ENCODE results near the gene IFNA16. TPM values are rescaled to one million over a fixed set of nuclear protein-coding genes. Genes with fewer than 3 reads are reported as not detected.
"Not testable (repeated sequence)": the region's sequence is repeated elsewhere in the genome, so short reads cannot be mapped to it uniquely, and the experiment has no call there.

The IFNA16 gene
- not detected in 2 replicates for total RNA-seq
- long read RNA-seq = 0 reads

DNA sequence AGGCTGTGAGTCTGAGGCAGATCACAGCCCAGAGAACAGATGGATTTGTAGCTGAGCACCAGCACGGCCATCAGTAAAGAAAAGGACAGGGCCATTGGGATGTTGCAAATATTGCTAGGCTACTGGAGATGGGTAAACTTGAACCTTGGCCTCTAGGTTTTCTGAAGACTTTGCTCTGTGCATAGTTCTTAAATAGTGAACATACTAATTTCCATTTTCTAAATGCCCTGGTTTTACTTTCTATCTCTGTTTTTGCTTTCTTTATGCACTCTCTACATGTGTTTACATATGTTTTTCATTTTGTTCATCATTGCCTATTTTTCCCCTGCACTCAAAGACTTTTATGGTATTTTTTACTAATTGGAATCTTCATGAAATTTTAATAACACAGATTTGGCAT is at the start of gene IFNA16:
Gene IFNA16, minus strand, starts transcription at position 101 of the 400 bp plus-strand sequence. Its CDS starts 6 bp downstream, at position 95.
- not testable (repeated sequence) for H3K4me3 Mint-ChIP-seq (ENCODE audit: low read depth)

DNA sequence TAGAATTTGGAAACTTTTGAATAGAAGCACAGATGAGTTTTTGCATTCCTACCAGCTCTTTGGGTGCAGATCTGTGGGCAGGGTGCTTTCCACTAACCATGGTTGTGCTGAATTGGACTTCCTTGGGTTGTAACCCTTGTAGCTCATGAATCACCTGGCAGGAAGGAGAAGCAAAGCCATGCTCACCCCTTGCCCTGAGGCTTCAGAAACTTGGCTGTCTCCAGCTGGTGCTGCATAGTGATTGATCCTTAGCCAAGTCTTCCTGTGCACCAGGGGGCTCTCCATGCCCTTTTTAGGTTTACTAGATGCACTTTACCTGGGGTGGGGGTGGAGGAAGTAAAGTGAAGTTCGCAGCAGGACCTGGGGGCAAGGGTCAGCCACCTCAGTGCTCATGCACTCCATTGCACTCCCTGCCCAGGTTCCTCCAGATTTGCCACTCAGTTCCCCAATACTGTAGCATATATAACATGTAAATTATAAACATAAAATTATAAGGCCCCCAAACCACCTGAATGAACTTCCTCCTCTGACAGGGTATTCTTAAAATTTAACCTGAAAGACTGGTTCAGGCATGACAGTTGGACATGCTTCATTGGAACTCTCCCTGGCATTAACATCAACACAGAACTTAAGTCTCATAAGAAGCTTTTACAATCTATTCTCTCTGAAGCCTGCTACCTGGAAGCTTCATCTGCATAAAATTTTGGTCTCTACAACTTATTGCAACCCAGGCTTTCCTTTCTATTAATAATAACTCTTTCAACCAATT is 48.5 kb upstream of the IFNA16 start:
- H3K9me3 Mint-ChIP-seq (ENCODE audit: low read depth) = no peaks in the 10 kb centered on the region
- H3K27me3 Mint-ChIP-seq = peaks cover 81% of the 10 kb centered on the region
- no peaks in the 10 kb centered on the region for H3K36me3 Mint-ChIP-seq (ENCODE audit: insufficient read depth)
- no peak overlapping the region for H3K27ac Mint-ChIP-seq
- no peaks in the 10 kb centered on the region for H3K4me1 Mint-ChIP-seq (ENCODE audit: low read depth)
- TF ChIP-seq, protein P1, sequence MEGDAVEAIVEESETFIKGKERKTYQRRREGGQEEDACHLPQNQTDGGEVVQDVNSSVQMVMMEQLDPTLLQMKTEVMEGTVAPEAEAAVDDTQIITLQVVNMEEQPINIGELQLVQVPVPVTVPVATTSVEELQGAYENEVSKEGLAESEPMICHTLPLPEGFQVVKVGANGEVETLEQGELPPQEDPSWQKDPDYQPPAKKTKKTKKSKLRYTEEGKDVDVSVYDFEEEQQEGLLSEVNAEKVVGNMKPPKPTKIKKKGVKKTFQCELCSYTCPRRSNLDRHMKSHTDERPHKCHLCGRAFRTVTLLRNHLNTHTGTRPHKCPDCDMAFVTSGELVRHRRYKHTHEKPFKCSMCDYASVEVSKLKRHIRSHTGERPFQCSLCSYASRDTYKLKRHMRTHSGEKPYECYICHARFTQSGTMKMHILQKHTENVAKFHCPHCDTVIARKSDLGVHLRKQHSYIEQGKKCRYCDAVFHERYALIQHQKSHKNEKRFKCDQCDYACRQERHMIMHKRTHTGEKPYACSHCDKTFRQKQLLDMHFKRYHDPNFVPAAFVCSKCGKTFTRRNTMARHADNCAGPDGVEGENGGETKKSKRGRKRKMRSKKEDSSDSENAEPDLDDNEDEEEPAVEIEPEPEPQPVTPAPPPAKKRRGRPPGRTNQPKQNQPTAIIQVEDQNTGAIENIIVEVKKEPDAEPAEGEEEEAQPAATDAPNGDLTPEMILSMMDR (IDR thresholded peaks at IDR 0.05; ENCODE audit: unreplicated experiment) = no peak
- DNase-seq (ENCODE audit: low spot score, unreplicated experiment) = no peak
- H3K4me3 Mint-ChIP-seq (ENCODE audit: low read depth) = no peak overlapping the region

More for the DNA sequence above, at the start of gene IFNA16:
- not testable (repeated sequence) for H3K9me3 Mint-ChIP-seq (ENCODE audit: low read depth); DNase-seq (ENCODE audit: low spot score, unreplicated experiment); H3K27ac Mint-ChIP-seq; H3K36me3 Mint-ChIP-seq (ENCODE audit: insufficient read depth); H3K4me1 Mint-ChIP-seq (ENCODE audit: low read depth)
- H3K27me3 Mint-ChIP-seq = peaks cover 20% of the 10 kb centered on the region

DNA sequence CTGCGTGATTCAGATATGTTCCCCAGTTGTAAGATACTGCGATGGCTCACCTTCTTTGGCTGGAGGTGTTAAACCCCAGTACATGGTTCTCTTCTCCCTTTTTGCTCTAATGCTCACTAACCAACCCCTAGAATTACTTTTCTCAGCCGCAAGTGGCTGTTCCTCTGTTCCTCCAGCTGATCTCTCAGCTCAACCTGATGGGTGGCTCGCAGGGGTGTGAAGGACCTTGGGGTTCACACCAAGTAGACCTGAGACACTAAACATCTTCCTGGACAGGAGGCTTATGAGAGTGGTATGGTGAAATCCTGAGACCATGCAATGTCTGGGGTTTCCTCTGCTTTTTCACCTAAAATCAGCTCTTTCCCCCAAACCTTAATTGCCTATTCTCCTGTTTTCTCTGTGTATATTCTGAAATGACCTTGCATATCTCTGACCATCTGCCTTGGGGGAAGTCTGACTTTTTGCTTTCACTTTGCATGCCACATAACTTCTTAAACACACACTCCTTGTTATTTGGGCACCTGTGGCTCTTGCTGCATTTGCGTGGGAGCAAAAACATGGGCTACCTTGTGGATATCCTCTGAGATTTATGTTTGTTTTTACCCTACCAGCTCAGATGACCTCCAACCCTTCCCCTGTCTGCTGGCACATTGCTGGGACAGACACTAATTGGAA is 38.6 kb upstream of the IFNA16 start:
- DNase-seq (ENCODE audit: low spot score, unreplicated experiment) = no peak
- Mint-ChIP-seq H3K9me3 (ENCODE audit: low read depth) (peaks cover 3% of the 10 kb centered on the region), H3K4me1 (ENCODE audit: low read depth) (peaks cover 1% of the 10 kb centered on the region), H3K27ac (no peak overlapping the region), H3K36me3 (ENCODE audit: insufficient read depth) (no peaks in the 10 kb centered on the region), H3K27me3 (peaks cover 67% of the 10 kb centered on the region), H3K4me3 (ENCODE audit: low read depth) (no peak overlapping the region)
- TF ChIP-seq, protein P1 (IDR thresholded peaks at IDR 0.05; ENCODE audit: unreplicated experiment) = no peak

DNA sequence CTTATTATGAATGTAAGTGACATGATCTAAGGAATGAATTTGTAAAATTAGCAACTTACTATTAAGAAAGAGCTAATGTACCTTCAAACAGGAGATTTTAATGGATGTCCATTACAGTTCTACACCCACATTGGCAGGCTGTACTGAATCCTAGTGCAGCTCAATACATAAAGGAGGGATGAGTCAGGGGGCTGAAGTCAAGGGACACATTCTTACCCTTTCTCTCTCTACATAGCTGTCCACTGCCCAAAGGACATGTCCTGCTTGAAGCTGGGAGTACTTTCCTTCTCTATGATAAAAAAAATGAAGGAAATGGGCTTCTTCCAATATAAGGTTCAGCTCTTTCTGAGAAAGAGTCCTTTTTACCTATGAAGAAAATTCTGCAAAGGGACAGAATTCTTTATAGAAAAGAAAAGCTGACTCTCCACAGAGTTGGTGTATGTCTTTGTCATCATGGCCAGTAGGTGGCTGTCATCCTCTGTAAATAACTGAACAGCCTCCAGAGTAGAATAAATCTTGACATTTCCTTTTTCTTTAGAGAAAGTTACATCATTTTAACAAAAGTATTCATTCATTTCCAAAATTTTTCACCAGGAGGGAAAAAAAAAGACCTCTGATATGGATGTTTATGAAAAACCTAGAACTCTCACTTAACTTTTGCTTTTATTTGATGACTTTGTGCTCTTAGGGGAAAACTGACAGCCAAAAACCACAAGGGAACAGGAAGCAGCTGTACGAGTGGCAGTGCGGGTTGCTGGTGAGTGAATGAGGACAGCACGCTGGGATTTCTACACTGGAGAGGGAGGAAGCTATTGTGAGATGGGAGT is 35.8 kb upstream of the IFNA16 start:
- Mint-ChIP-seq H3K27ac (no peak overlapping the region), H3K36me3 (ENCODE audit: insufficient read depth) (no peaks in the 10 kb centered on the region), H3K9me3 (ENCODE audit: low read depth) (no peaks in the 10 kb centered on the region), H3K27me3 (peaks cover 69% of the 10 kb centered on the region), H3K4me1 (ENCODE audit: low read depth) (peaks cover 1% of the 10 kb centered on the region), H3K4me3 (ENCODE audit: low read depth) (no peak overlapping the region)
- TF ChIP-seq, protein P1 (IDR thresholded peaks at IDR 0.05; ENCODE audit: unreplicated experiment) = peak; percentile 72
- no peak for DNase-seq (ENCODE audit: low spot score, unreplicated experiment)

DNA sequence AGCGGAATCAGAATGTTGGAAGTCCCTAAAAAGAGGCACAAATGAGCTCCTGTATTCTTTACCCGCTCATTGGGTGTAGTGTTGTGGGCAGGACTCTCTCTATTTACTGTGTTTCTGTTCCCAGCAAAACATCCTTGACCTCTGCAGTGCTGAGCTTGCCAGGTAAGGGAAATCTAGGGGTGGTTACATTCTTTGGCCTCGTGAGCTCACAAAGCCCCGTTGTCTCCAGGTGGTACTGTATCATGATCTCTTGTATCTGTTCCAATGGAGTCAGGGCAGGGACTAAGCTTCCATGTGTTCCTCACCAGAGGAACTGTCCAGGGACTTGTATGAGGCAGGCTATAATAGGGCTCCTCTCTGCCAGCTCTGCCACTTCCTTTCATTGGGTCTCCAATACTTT is 34.5 kb upstream of the IFNA16 start:
- no peaks in the 10 kb centered on the region for H3K36me3 Mint-ChIP-seq (ENCODE audit: insufficient read depth)
- DNase-seq (ENCODE audit: low spot score, unreplicated experiment) = no peak
- peaks cover 1% of the 10 kb centered on the region for H3K4me1 Mint-ChIP-seq (ENCODE audit: low read depth)
- no peak overlapping the region for H3K27ac Mint-ChIP-seq
- H3K9me3 Mint-ChIP-seq (ENCODE audit: low read depth) = no peaks in the 10 kb centered on the region
- no peak overlapping the region for H3K4me3 Mint-ChIP-seq (ENCODE audit: low read depth)
- TF ChIP-seq, protein P1 (IDR thresholded peaks at IDR 0.05; ENCODE audit: unreplicated experiment) = no peak
- H3K27me3 Mint-ChIP-seq = peaks cover 58% of the 10 kb centered on the region
